K562 (cell line): ENCODE data around the gene SRP72. TPM values are rescaled to one million over a fixed set of nuclear protein-coding genes. Genes with fewer than 3 reads are reported as not detected.

Source experiments
- ATAC-seq: fragments of 200-7000 bp; cut with Tn5 transposase; 3 replicates; pipeline ENCODE4 v1.9.1; 2020; ENCODE audit warnings: moderate library complexity
- BruUV-seq: library from RNA; stranded (reverse); fragments of 400-500 nt; replicated peaks from 2 replicates; lab custom pipeline; 2021; lab: Mats Ljungman, UMichigan
- CTCF ChIA-PET: fragments of 300-600 bp; formaldehyde crosslinking; extraction: SDS; loops from one replicate; lab custom pipeline; 2021; ENCODE audit warnings: low intra/inter-chr PET ratio; lab: Yijun Ruan, JAX
- POLR2A ChIA-PET: fragments of 300-600, 350-650 bp; sonication (Branson Sonifier 250); formaldehyde crosslinking; extraction: SDS; loops from one replicate; lab custom pipeline; 2021; ENCODE audit warnings: antibody characterized with exemption, inconsistent platforms; lab: Yijun Ruan, JAX
- DNase-seq, 4 experiments: peaks; one replicate each; pipeline versions ENCODE4 v3.0.0 to v3.0.0-alpha.2; 2011 to 2018; ENCODE audit warnings: low spot score in 3 of 4, mixed read lengths in 3 of 4; ENCODE audit errors: extremely low read depth in 1 of 4
- FAIRE-seq: peaks from 2 replicates; lab custom pipeline; 2011; peaks lifted over from hg19 to GRCh38; lab: Jason Lieb, UNC
- H2AFZ ChIP-seq: 2 replicates; pipeline ENCODE4 v1.6.0; 2011; ENCODE audit warnings: low read depth, low read length, control low read depth, inconsistent platforms
- H3K27ac ChIP-seq: fragments of 200-600 bp; 3 replicates; pipeline ENCODE4 v1.8.0; 2011; ENCODE audit warnings: low read depth, mild to moderate bottlenecking, control low read depth, inconsistent platforms, low read length, moderate library complexity, mixed read lengths; ENCODE audit errors: extremely low read depth
- H3K27me3 ChIP-seq, 2 experiments: fragments of 300-600 bp in 1 of 2; 2 replicates in 1 of 2; 3 replicates in 1 of 2; pipeline versions ENCODE4 v1.6.0 to v1.8.0; 2011; ENCODE audit warnings: inconsistent platforms in 2 of 2, low read length in 2 of 2, mild to moderate bottlenecking in 1 of 2, mixed read lengths in 1 of 2, moderate library complexity in 1 of 2; ENCODE audit not compliant: control insufficient read depth in 2 of 2, insufficient read depth in 2 of 2
- H3K36me3 ChIP-seq: fragments of 300-600 bp; 3 replicates; pipeline ENCODE4 v1.8.0; 2011; ENCODE audit warnings: mild to moderate bottlenecking, low read length, inconsistent platforms; ENCODE audit not compliant: control insufficient read depth, insufficient read depth
- H3K4me1 ChIP-seq, 2 experiments: fragments of 200-600 bp in 1 of 2; replicated peaks in 1 of 2; 2 replicates in 1 of 2; 3 replicates in 1 of 2; pipeline versions ENCODE4 v1.5.1 to v1.8.0; 2011; ENCODE audit warnings: inconsistent platforms in 2 of 2, low read length in 2 of 2, mild to moderate bottlenecking in 1 of 2, mixed read lengths in 1 of 2, moderate library complexity in 1 of 2; ENCODE audit not compliant: control insufficient read depth in 2 of 2, insufficient read depth in 2 of 2
- H3K4me2 ChIP-seq: 2 replicates; pipeline ENCODE4 v1.6.1; 2011; ENCODE audit warnings: low read length, control low read depth, inconsistent platforms, mixed read lengths; ENCODE audit not compliant: insufficient read depth
- H3K4me3 ChIP-seq: fragments of 200-600 bp; sonication (generic), shearing (Covaris generic); 2 replicates; pipeline ENCODE4 v1.5.1; 2016; ENCODE audit warnings: control low read depth, inconsistent platforms
- H3K79me2 ChIP-seq: fragments of 200-600 bp; 3 replicates; pipeline ENCODE4 v1.8.0; 2011; ENCODE audit warnings: low read length, inconsistent platforms; ENCODE audit not compliant: control insufficient read depth, insufficient read depth
- H3K9ac ChIP-seq, 2 experiments: 2 replicates each; pipeline versions ENCODE4 v1.6.0 to v1.6.1; 2011; ENCODE audit warnings: low read depth in 2 of 2, low read length in 2 of 2, control low read depth in 1 of 2, inconsistent platforms in 1 of 2, mild to moderate bottlenecking in 1 of 2, mixed read lengths in 1 of 2; ENCODE audit not compliant: insufficient read depth in 1 of 2
- H3K9me1 ChIP-seq: one replicate; pipeline ENCODE4 v1.6.0; 2011; ENCODE audit warnings: inconsistent platforms, mild to moderate bottlenecking, low read length, moderate library complexity; ENCODE audit not compliant: control insufficient read depth, insufficient read depth
- H3K9me3 ChIP-seq: replicated peaks from 2 replicates; pipeline ENCODE4 v1.5.1; 2011; ENCODE audit warnings: low read depth, low read length, inconsistent platforms; ENCODE audit not compliant: control insufficient read depth, insufficient read depth
- H4K20me1 ChIP-seq: replicated peaks from 2 replicates; pipeline ENCODE4 v1.6.1; 2011; ENCODE audit warnings: low read length, inconsistent platforms, mixed read lengths; ENCODE audit not compliant: control insufficient read depth, insufficient read depth
- CBFA2T3 ChIP-seq: fragments of 450-650 bp; IDR thresholded peaks from 2 replicates; pipeline ENCODE4 v1.6.1; 2017
- CBX2 ChIP-seq: fragments of 200-600 bp; sonication (generic); IDR thresholded peaks from one replicate; pipeline ENCODE4 v1.6.1; 2012; ENCODE audit warnings: mild to moderate bottlenecking, low read length, inconsistent platforms; ENCODE audit not compliant: insufficient read depth, poor library complexity, severe bottlenecking
- EP400 ChIP-seq: fragments of 450-650 bp; IDR thresholded peaks from 2 replicates; pipeline ENCODE4 v1.6.1; 2017; ENCODE audit warnings: antibody characterized with exemption, mild to moderate bottlenecking, moderate library complexity
- GTF2B ChIP-seq: IDR thresholded peaks from 2 replicates; pipeline ENCODE4 v1.6.1; 2011; ENCODE audit not compliant: insufficient read length; ENCODE audit errors: extremely low read depth
- HDAC2 ChIP-seq: fragments of 450-650 bp; IDR thresholded peaks from 2 replicates; pipeline ENCODE4 v1.6.1; 2016; ENCODE audit warnings: mild to moderate bottlenecking
- HNRNPH1 ChIP-seq: fragments of 200-400 bp; formaldehyde crosslinking; optimal IDR thresholded peaks from 2 replicates; pipeline ENCODE3; 2017; ENCODE audit warnings: low read depth, mild to moderate bottlenecking, low read length, moderate library complexity
- HOXB6 ChIP-seq: fragments of 250-450 bp; sonication (Bioruptor Pico); IDR thresholded peaks from 2 replicates; pipeline ENCODE4 v1.5.1; 2022; ENCODE audit warnings: mild to moderate bottlenecking, borderline replicate concordance
- KHSRP ChIP-seq: fragments of 450-650 bp; IDR thresholded peaks from 2 replicates; pipeline ENCODE4 v1.6.1; 2017
- MCM3 ChIP-seq: fragments of 450-650 bp; IDR thresholded peaks from 2 replicates; pipeline ENCODE4 v1.6.1; 2016
- NFIC ChIP-seq: fragments of 450-650 bp; IDR thresholded peaks from 2 replicates; pipeline ENCODE4 v1.6.1; 2017; ENCODE audit warnings: mild to moderate bottlenecking, inconsistent platforms
- SAFB ChIP-seq: fragments of 200-400 bp; formaldehyde crosslinking; IDR thresholded peaks from 2 replicates; pipeline ENCODE4 v1.6.1; 2017; ENCODE audit warnings: low read depth, low read length, borderline replicate concordance
- SNIP1 ChIP-seq: fragments of 450-650 bp; IDR thresholded peaks from 2 replicates; pipeline ENCODE4 v1.7.1; 2017; ENCODE audit warnings: low read depth, mild to moderate bottlenecking
- SOX6 ChIP-seq: fragments of 450-650 bp; IDR thresholded peaks from 2 replicates; pipeline ENCODE4 v1.6.1; 2014; ENCODE audit warnings: mild to moderate bottlenecking
- SRSF7 ChIP-seq: fragments of 200-400 bp; formaldehyde crosslinking; optimal IDR thresholded peaks from 2 replicates; pipeline ENCODE3; 2017; ENCODE audit warnings: mild to moderate bottlenecking, low read depth, low read length
- TCF7L2 ChIP-seq: fragments of 150-350 bp; IDR thresholded peaks from 2 replicates; pipeline ENCODE4 v1.6.1; 2016; ENCODE audit warnings: low read depth, mild to moderate bottlenecking, low read length, moderate library complexity
- ZBTB43 ChIP-seq: sonication (generic); formaldehyde crosslinking; IDR thresholded peaks from 2 replicates; pipeline ENCODE4 v1.8.0; 2023; ENCODE audit warnings: mild to moderate bottlenecking, missing genetic modification reagents
- ZFP1 ChIP-seq: fragments of 450-650 bp; formaldehyde crosslinking; IDR thresholded peaks from 2 replicates; pipeline ENCODE4 v1.4.0; 2020; ENCODE audit warnings: mild to moderate bottlenecking, mixed read lengths
- ZNF121 ChIP-seq: sonication (generic); formaldehyde crosslinking; conservative IDR thresholded peaks from 2 replicates; pipeline ENCODE4 v1.8.0; 2022; ENCODE audit warnings: missing genetic modification reagents
- ZNF507 ChIP-seq: conservative IDR thresholded peaks from 2 replicates; pipeline ENCODE4 v1.6.1; 2017; ENCODE audit warnings: missing genetic modification characterization, missing compliant biosample characterization
- WGBS: fragments of 100-300 bp; shearing (Covaris generic); methylation state at CpG from one replicate; pipeline ENCODE4 v1.1.6; 2016; ENCODE audit warnings: low coverage, mixed read lengths; ENCODE audit not compliant: insufficient coverage; ENCODE audit errors: missing lambda C conversion rate; 5-methylcytosine and 5-hydroxymethylcytosine counted together
- in situ Hi-C: fragments of 300-500 bp; cut with MboI; formaldehyde crosslinking; loops from 4 replicates; pipeline ENCODE4 v1.15.0; 2018; ENCODE audit warnings: inconsistent platforms, mixed read lengths
- intact Hi-C: fragments of 100-400 bp; cut with micrococcal nuclease; formaldehyde crosslinking; loops from 2 replicates; pipeline ENCODE4 v1.14.2; 2022
- polyA plus RNA-seq, 8 experiments: library from polyadenylated mRNA; depleted of rRNA in 4 of 8; stranded (reverse) in 5 of 8; unstranded in 3 of 8; fragments of >200 nt; fragmentation: Nextera tagmentation in 2 of 8; fragmentation: Illumina TruSeq in 1 of 8; extraction: Ambion mirVana in 2 of 8; extraction: Trizol in 1 of 8; gene quantifications; 2 replicates each; pipeline versions ENCODE4 v1.2.1 to v1.2.3, GENCODE V29; 2011 to 2014; ENCODE audit warnings: inconsistent platforms in 1 of 8, missing spikeins in 1 of 8
- total RNA-seq, 7 experiments: library from RNA; depleted of rRNA in 6 of 7; stranded (reverse); fragments of >200 nt in 6 of 7; fragmentation: Illumina TruSeq in 2 of 7; extraction: Trizol in 2 of 7; gene quantifications; 2 replicates each; pipeline versions ENCODE4 v1.2.1 to v1.2.3, GENCODE V29; 2011 to 2021; ENCODE audit warnings: low replicate concordance in 1 of 7
- TF ChIP-seq, protein P1 (sequence below): fragments of 450-650 bp; conservative IDR thresholded peaks from 2 replicates; pipeline ENCODE4 v1.6.1; 2016; ENCODE audit warnings: missing genetic modification characterization, low read depth, mild to moderate bottlenecking, missing compliant biosample characterization, moderate library complexity

SRP72 gene
- total and polyA plus RNA-seq, 9 of the 15 experiments (the other 6 are each of a cell fraction or from before 2014, with no cell fraction given) = 124 to 341 (median 202) TPM

- no peak overlapping the region for H3K4me2 ChIP-seq
- intact Hi-C loops = no loop called here
- FAIRE-seq (no peak), DNase-seq (no peak), ATAC-seq (peak; percentile 32)
- H3K4me1 ChIP-seq = peaks cover 0 to 9% of the 10 kb centered on the region in 2 experiments; a peak in 3 of 5 replicates
- peaks cover 100% of the 10 kb centered on the region for H3K79me2 ChIP-seq
- no peak overlapping the region for H3K9ac ChIP-seq
- no peak for TF ChIP-seq ZBTB43 (CRISPR knock-in tag)
- TF ChIP-seq GTF2B = no peak
- TF ChIP-seq TCF7L2 = no peak
- no peak for TF ChIP-seq CBFA2T3
- no peak for TF ChIP-seq SAFB
- TF ChIP-seq EP400 = no peak
- TF ChIP-seq HDAC2 = no peak
- no peak for TF ChIP-seq CBX2
- no peak for TF ChIP-seq SRSF7
- TF ChIP-seq, protein P1, sequence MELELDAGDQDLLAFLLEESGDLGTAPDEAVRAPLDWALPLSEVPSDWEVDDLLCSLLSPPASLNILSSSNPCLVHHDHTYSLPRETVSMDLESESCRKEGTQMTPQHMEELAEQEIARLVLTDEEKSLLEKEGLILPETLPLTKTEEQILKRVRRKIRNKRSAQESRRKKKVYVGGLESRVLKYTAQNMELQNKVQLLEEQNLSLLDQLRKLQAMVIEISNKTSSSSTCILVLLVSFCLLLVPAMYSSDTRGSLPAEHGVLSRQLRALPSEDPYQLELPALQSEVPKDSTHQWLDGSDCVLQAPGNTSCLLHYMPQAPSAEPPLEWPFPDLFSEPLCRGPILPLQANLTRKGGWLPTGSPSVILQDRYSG (tag) = no peak
- TF ChIP-seq SOX6 = no peak
- TF ChIP-seq KHSRP = no peak
- no peak for TF ChIP-seq MCM3
- no peak for TF ChIP-seq HOXB6 (CRISPR knock-in tag)
- no peak for TF ChIP-seq SNIP1
- no peak for TF ChIP-seq NFIC
- TF ChIP-seq ZFP1 (CRISPR knock-in tag) = no peak
- TF ChIP-seq ZNF507 (tag) = no peak
- TF ChIP-seq HNRNPH1 = no peak
- TF ChIP-seq ZNF121 (CRISPR knock-in tag) = no peak
- no peak overlapping the region for H3K27ac ChIP-seq
- no peaks in the 10 kb centered on the region for H3K9me1 ChIP-seq
- ChIA-PET POLR2A (interaction anchor here (1.1 to 1.2 kb wide), 2 partner anchors 11 to 41 kb away, joined by 3 to 5 read pairs; partner anchors contain the start of gene PAICS), CTCF (interaction anchor here (0.6 to 1.6 kb wide), 3 partner anchors 119 to 375 kb away, joined by 3 to 6 read pairs (median 4); no protein-coding TSS in a partner anchor)
- no peaks in the 10 kb centered on the region for H3K27me3 ChIP-seq
- H3K4me3 ChIP-seq = no peak overlapping the region
- in situ Hi-C loops = no loop called here
- H3K9me3 ChIP-seq = no peaks in the 10 kb centered on the region
- BruUV-seq = no TSS peak
- no peak overlapping the region for H2AFZ ChIP-seq
- 63% methylated on average over 3 of the region's 3 CpGs for WGBS
- H3K36me3 ChIP-seq = peaks cover 38% of the 10 kb centered on the region; the same call in 2 of the 3 replicates
- H4K20me1 ChIP-seq = peaks cover 10% of the 10 kb centered on the region; the same call in 1 of the 2 replicates
These were observed 41.9 kb upstream of the SRP72 start for GRCh38 chr4:56425518-56425917.
